Measurements from ENCODE around the gene KLHL26.
A peak's percentile ranks its signal among the peaks of the same experiment; 100 is the strongest.
"Not testable (repeated sequence)": the region's sequence is repeated elsewhere in the genome, so short reads cannot be mapped to it uniquely, and the experiment has no call there.

Gene KLHL26

GRCh38 chr19:18677156-18677555, 40.3 kb downstream of the KLHL26 start:
- no peak for DNase-seq (ENCODE audit: low read depth)
- TF ChIP-seq CTCF (IDR thresholded peaks at IDR 0.05; ENCODE audit: control insufficient read depth, extremely low read depth, insufficient read depth): no peak
- H3K4me3 ChIP-seq (ENCODE audit: low read depth, low read length): no peak overlapping the region

GRCh38 chr19:18680148-18680547, 43.3 kb downstream of the KLHL26 start:
- DNase-seq (ENCODE audit: low read depth); H3K4me3 ChIP-seq (ENCODE audit: low read depth, low read length): not testable (repeated sequence)

- no peak for TF ChIP-seq CTCF (IDR thresholded peaks at IDR 0.05; ENCODE audit: control insufficient read depth, extremely low read depth, insufficient read depth)
- H3K4me3 ChIP-seq (ENCODE audit: low read depth, low read length): peak overlapping the region; percentile 57
- no peak for DNase-seq (ENCODE audit: low read depth)
These were observed 45.9 kb downstream of the KLHL26 start for GRCh38 chr19:18682807-18683108.

- no peak for TF ChIP-seq CTCF (IDR thresholded peaks at IDR 0.05; ENCODE audit: control insufficient read depth, extremely low read depth, insufficient read depth)
- DNase-seq (ENCODE audit: low read depth): peak; percentile 46
- peak within 1 kb of the TSS; percentile 78 for H3K4me3 ChIP-seq (ENCODE audit: low read depth, low read length)
These were observed 46.5 kb downstream of the KLHL26 start, which contains the start of gene CRTC1 for GRCh38 chr19:18683109-18683957. CRTC1 (plus strand) TSS chr19:18683680; CDS start chr19:18683703, 23 bp downstream.

- no peak for DNase-seq (ENCODE audit: low read depth)
- no peak for TF ChIP-seq CTCF (IDR thresholded peaks at IDR 0.05; ENCODE audit: control insufficient read depth, extremely low read depth, insufficient read depth)
- H3K4me3 ChIP-seq (ENCODE audit: low read depth, low read length): peak overlapping the region; percentile 78
These were observed 47.3 kb downstream of the KLHL26 start for GRCh38 chr19:18683958-18684641.

GRCh38 chr19:18684642-18684993, 47.8 kb downstream of the KLHL26 start:
- no peak for TF ChIP-seq CTCF (IDR thresholded peaks at IDR 0.05; ENCODE audit: control insufficient read depth, extremely low read depth, insufficient read depth)
- no peak for DNase-seq (ENCODE audit: low read depth)
- peak overlapping the region; percentile 78 for H3K4me3 ChIP-seq (ENCODE audit: low read depth, low read length)

GRCh38 chr19:18685597-18686190, 48.9 kb downstream of the KLHL26 start:
- TF ChIP-seq CTCF (IDR thresholded peaks at IDR 0.05; ENCODE audit: control insufficient read depth, extremely low read depth, insufficient read depth): no peak
- no peak for DNase-seq (ENCODE audit: low read depth)

More at GRCh38 chr19:18685597-18686190, 48.9 kb downstream of the KLHL26 start:
- H3K4me3 ChIP-seq (ENCODE audit: low read depth, low read length): no peak overlapping the region
